HEK293T (cell line): ENCODE results near the gene C19orf47.

Experiments used
- ARNT ChIP-seq: fragments of 450-650 bp; IDR thresholded peaks from 2 replicates; pipeline ENCODE4 v1.6.1; 2017; ENCODE audit warnings: mild to moderate bottlenecking
- BHLHE40 ChIP-seq: fragments of 450-650 bp; IDR thresholded peaks from 2 replicates; pipeline ENCODE4 v1.6.1; 2016; ENCODE audit warnings: mild to moderate bottlenecking, moderate library complexity, borderline replicate concordance
- CTBP1 ChIP-seq: fragments of 450-650 bp; IDR thresholded peaks from 2 replicates; pipeline ENCODE4 v1.6.1; 2016; ENCODE audit warnings: borderline replicate concordance
- ELF4 ChIP-seq: fragments of 450-650 bp; IDR thresholded peaks from 2 replicates; pipeline ENCODE4 v1.6.1; 2017; ENCODE audit warnings: antibody characterized with exemption
- FOXA1 ChIP-seq: fragments of 450-650 bp; IDR thresholded peaks from 2 replicates; pipeline ENCODE4 v1.6.1; 2016; ENCODE audit warnings: mild to moderate bottlenecking
- FOXK2 ChIP-seq: fragments of 450-650 bp; IDR thresholded peaks from 2 replicates; pipeline ENCODE4 v1.6.1; 2016; ENCODE audit warnings: mild to moderate bottlenecking
- FOXM1 ChIP-seq: fragments of 450-650 bp; IDR thresholded peaks from 2 replicates; pipeline ENCODE4 v1.6.1; 2017; ENCODE audit warnings: mild to moderate bottlenecking, borderline replicate concordance
- HDGF ChIP-seq: fragments of 450-650 bp; IDR thresholded peaks from 2 replicates; pipeline ENCODE4 v1.6.1; 2017; ENCODE audit warnings: antibody characterized with exemption, borderline replicate concordance
- NFRKB ChIP-seq: fragments of 450-650 bp; IDR thresholded peaks from 2 replicates; pipeline ENCODE4 v1.6.1; 2016; ENCODE audit warnings: mild to moderate bottlenecking, moderate library complexity
- SP1 ChIP-seq: fragments of 450-650 bp; IDR thresholded peaks from 2 replicates; pipeline ENCODE4 v1.6.1; 2017
- SUZ12 ChIP-seq: fragments of 450-650 bp; IDR thresholded peaks from 2 replicates; pipeline ENCODE4 v1.6.1; 2016; ENCODE audit warnings: mild to moderate bottlenecking
- TARDBP ChIP-seq: fragments of 450-650 bp; IDR thresholded peaks from 2 replicates; pipeline ENCODE4 v1.6.1; 2016
- ZNF384 ChIP-seq: fragments of 450-650 bp; IDR thresholded peaks from 2 replicates; pipeline ENCODE4 v1.6.1; 2016
- TF ChIP-seq, protein P1 (sequence below): fragments of 450-650 bp; IDR thresholded peaks from 2 replicates; pipeline ENCODE4 v1.6.1; 2016

DNA sequence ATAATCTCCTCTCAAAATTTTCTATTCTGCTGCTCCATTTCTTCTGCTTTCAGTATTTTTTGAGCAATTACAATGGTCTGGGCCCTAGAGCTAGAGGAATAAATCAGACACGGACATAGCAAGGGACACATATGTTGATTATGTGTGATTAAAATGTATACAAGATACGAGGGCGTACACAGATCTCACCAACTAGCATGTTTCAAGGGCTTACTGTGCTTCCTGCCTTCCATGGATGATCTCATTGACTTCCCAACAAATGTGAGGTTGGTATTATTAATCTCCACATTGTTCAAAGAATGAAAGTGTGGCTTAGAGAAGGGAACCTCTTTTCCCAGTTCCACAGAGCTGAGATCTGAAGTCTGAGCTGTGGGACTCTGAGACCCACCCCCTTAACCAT lies 9.4 kb upstream of the C19orf47 start:
- TF ChIP-seq ZNF384 (no peak), SUZ12 (no peak), SP1 (no peak), HDGF (no peak), ARNT (no peak), TARDBP (no peak), FOXK2 (no peak), NFRKB (no peak), BHLHE40 (no peak), FOXA1 (no peak), CTBP1 (no peak), FOXM1 (no peak), ELF4 (no peak)
- TF ChIP-seq, protein P1, sequence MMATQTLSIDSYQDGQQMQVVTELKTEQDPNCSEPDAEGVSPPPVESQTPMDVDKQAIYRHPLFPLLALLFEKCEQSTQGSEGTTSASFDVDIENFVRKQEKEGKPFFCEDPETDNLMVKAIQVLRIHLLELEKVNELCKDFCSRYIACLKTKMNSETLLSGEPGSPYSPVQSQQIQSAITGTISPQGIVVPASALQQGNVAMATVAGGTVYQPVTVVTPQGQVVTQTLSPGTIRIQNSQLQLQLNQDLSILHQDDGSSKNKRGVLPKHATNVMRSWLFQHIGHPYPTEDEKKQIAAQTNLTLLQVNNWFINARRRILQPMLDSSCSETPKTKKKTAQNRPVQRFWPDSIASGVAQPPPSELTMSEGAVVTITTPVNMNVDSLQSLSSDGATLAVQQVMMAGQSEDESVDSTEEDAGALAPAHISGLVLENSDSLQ = no peak
